ENCODE measurements around the gene MYO1D.

- TF ChIP-seq CTCF (IDR thresholded peaks at IDR 0.05): no peak
- no peak for TF ChIP-seq POLR2A (IDR thresholded peaks at IDR 0.05)
Measured at GRCh38 chr17:32813021-32813420, 63.9 kb downstream of the MYO1D start.

All from body of pancreas (tissue), 4 donors.